ENCODE data around the gene CNNM2.

Gene CNNM2

GRCh38 chr10:102917962-102918816 is at the start of gene CNNM2:
Gene CNNM2, plus strand, starts transcription at chr10:102918294. Its CDS starts 187 bp downstream, at chr10:102918481.
- peak; percentile 100 for DNase-seq (ENCODE audit: low spot score)

- DNase-seq (ENCODE audit: low spot score): no peak
These were observed 49.2 kb upstream of the CNNM2 start for GRCh38 chr10:102868911-102869257.

GRCh38 chr10:102869258-102870198 is 48.6 kb upstream of the CNNM2 start, which contains the start of gene AS3MT:
Gene AS3MT, plus strand, starts transcription at chr10:102869470. Its CDS starts 123 bp downstream, at chr10:102869593.
- no peak for DNase-seq (ENCODE audit: low spot score)

GRCh38 chr10:102870221-102870620 is 47.9 kb upstream of the CNNM2 start:
- DNase-seq (ENCODE audit: low spot score): no peak

GRCh38 chr10:102872163-102872562 is 45.9 kb upstream of the CNNM2 start:
- DNase-seq (ENCODE audit: low spot score): no peak

- no peak for DNase-seq (ENCODE audit: low spot score)
These were observed 41.3 kb upstream of the CNNM2 start for GRCh38 chr10:102876747-102877153.

GRCh38 chr10:102878629-102879028 is 39.5 kb upstream of the CNNM2 start:
- DNase-seq (ENCODE audit: low spot score): no peak

- no peak for DNase-seq (ENCODE audit: low spot score)
These were observed 37.8 kb upstream of the CNNM2 start for GRCh38 chr10:102880256-102880655.

GRCh38 chr10:102888048-102888447 is 30.0 kb upstream of the CNNM2 start:
- no peak for DNase-seq (ENCODE audit: low spot score)

GRCh38 chr10:102894466-102895213 is 23.5 kb upstream of the CNNM2 start:
- DNase-seq (ENCODE audit: low spot score): no peak

GRCh38 chr10:102900006-102900405 is 18.1 kb upstream of the CNNM2 start:
- no peak for DNase-seq (ENCODE audit: low spot score)

GRCh38 chr10:102904346-102904745 is 13.7 kb upstream of the CNNM2 start:
- no peak for DNase-seq (ENCODE audit: low spot score)

- DNase-seq (ENCODE audit: low spot score): no peak
These were observed 11.6 kb upstream of the CNNM2 start for GRCh38 chr10:102906507-102906906.

GRCh38 chr10:102914781-102915180 is 3.3 kb upstream of the CNNM2 start:
- DNase-seq (ENCODE audit: low spot score): no peak

GRCh38 chr10:102916173-102916572 is 1.9 kb upstream of the CNNM2 start:
- no peak for DNase-seq (ENCODE audit: low spot score)

GRCh38 chr10:102917314-102917961 is 656 bp upstream of the CNNM2 start:
- DNase-seq (ENCODE audit: low spot score): peak; percentile 84

GRCh38 chr10:102918817-102919245 is 737 bp downstream of the CNNM2 start:
- peak; percentile 22 for DNase-seq (ENCODE audit: low spot score)

GRCh38 chr10:102919246-102919959 is 1.3 kb downstream of the CNNM2 start:
- no peak for DNase-seq (ENCODE audit: low spot score)

GRCh38 chr10:102919992-102920739 is 2.1 kb downstream of the CNNM2 start:
- no peak for DNase-seq (ENCODE audit: low spot score)

GRCh38 chr10:102923601-102924000 is 5.5 kb downstream of the CNNM2 start:
- no peak for DNase-seq (ENCODE audit: low spot score)
